Measurements from ENCODE around the gene CDY2B. TPM values are rescaled to one million over a fixed set of nuclear protein-coding genes. Genes with fewer than 3 reads are reported as not detected.
"Not testable (repeated sequence)": the region's sequence is repeated elsewhere in the genome, so short reads cannot be mapped to it uniquely, and the experiment has no call there.

CDY2B gene
- total and polyA plus RNA-seq, 9 donors, result not detected

DNA sequence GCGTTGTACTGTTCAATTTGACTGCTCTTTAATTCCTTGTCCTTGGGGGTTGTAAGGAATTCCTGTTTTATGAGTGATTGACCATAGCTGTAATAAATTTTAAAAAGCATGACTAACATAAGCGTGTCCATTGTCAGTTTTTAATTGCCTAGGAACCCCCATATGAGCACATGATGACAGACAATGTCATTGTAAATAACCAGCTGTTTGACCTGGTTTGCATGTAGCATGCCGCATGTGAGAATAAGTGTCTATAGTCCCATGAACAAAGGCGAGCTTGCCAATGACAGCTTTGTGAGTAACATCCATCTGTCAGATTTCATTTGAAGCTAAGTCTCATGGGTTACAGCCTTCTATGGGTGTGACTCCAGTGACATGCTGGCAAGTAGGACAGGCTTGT is 30.9 kb downstream of the CDY2B start:
- DNase-seq; H3K27ac ChIP-seq; H3K27me3 ChIP-seq; H3K4me1 ChIP-seq (ENCODE audit: insufficient read depth); H3K9me3 ChIP-seq; intact Hi-C loops (cut with DNase I); H3K36me3 ChIP-seq; H3K4me3 ChIP-seq: not testable (repeated sequence)
- WGBS, 3 donors, result no CpG with 5 or more reads among the region's 4 CpGs

DNA sequence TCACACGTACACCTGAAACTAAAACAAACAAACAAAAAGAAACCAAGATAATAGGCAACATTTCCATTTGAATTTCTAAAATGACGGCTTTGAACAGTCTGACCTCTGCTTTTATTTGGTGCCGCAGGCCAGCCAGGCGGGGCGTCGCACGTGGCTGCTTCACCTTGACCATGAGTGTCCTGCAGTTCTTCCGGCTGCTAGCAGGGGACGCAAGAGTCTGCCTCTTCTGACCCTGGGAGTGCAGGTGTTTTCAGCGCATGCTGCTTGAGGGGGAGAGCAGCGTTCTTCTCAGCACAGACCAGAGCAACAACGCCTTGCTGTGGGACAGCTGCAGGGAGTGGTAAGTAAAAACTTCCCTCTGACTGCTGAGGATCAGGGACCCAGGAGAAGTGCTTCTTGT is 47.9 kb downstream of the CDY2B start:
- WGBS, 3 donors, result no CpG with 5 or more reads among the region's 12 CpGs
- intact Hi-C loops (cut with DNase I); H3K4me1 ChIP-seq (ENCODE audit: insufficient read depth); DNase-seq; H3K36me3 ChIP-seq; H3K4me3 ChIP-seq; H3K27me3 ChIP-seq; H3K27ac ChIP-seq; H3K9me3 ChIP-seq: not testable (repeated sequence)

Other genes with a start within 250 kb of the CDY2B start
- not detected for gene CDY2A, start 145.6 kb upstream of the CDY2B start, total RNA-seq
- gene CDY2A, start 145.6 kb upstream of the CDY2B start, polyA plus RNA-seq, result not detected

All from ovary (tissue), 9 donors.